SJSA1 (cell line): ENCODE measurements around the gene AP1S3. TPM values are rescaled to one million over a fixed set of nuclear protein-coding genes. Genes with fewer than 3 reads are reported as not detected.

ENCODE experiments used
- total RNA-seq: library from RNA; depleted of rRNA; stranded (reverse); fragments of >200 nt; shearing (Covaris generic); gene quantifications from 2 replicates; pipeline ENCODE4 v1.2.3, GENCODE V29; 2014; rRNA removed

The AP1S3 gene
- total RNA-seq, 1 experiment from 2014 or later = 6.4 TPM

Other genes with a start within 250 kb of the AP1S3 start
- gene SCG2, start 235.2 kb downstream of the AP1S3 start, total RNA-seq = 5.0 and 6.2 TPM in 2 replicates
- gene WDFY1, start 107.8 kb upstream of the AP1S3 start, total RNA-seq = 126 and 145 TPM in 2 replicates
- 47.2 and 55.6 TPM in 2 replicates for gene MRPL44, start 119.9 kb upstream of the AP1S3 start, total RNA-seq
- 45.5 and 66.7 TPM in 2 replicates for gene SERPINE2, start 201.7 kb upstream of the AP1S3 start, total RNA-seq